22Rv1 (cell line): Measurements from ENCODE around the gene SIRPB1.

Experiments used
- ZFX ChIP-seq: fragments of 450-650 bp; IDR thresholded peaks from 2 replicates; pipeline ENCODE4 v1.6.1; 2017; ENCODE audit warnings: antibody characterized with exemption, borderline replicate concordance
- TF ChIP-seq, protein P1 (sequence below): fragments of 450-650 bp; IDR thresholded peaks from 2 replicates; pipeline ENCODE4 v1.5.1; 2017; ENCODE audit warnings: mild to moderate bottlenecking

DNA sequence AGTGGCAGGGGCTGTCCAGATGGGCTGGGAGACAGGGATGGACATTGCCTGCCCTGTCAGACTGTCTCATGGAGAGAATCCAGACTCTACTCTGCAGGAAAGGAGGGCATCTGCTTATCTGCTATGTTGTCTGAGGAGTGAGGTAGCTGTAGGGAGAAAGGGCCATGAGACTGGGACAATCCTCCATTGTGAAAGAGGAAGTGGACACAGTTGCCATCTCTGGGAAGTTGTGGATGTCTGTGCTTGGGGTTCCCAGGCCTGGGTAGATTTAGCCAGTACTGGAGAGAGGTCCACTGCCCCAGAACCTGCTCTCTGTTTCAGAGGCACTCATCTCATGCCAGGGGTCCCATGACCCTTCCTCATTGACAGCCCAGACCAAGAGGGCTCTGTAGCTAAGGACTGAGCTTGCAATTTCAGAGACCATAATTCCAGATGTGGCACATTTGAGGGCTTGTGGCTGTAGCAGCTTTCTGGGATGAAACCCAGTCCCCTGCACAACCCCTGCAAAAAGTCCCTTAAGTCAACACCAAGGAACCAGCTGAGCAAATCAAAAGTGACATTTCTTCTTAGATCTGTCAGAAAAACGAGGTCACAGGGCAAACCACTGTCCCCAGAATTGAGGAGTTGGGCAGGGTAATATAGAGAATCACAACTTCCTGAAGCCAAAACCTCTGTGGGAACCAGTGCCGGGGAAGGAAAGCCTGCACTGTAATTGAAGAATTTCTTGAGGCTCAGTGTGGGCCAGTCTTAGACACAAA lies 41.9 kb upstream of the SIRPB1 start:
- TF ChIP-seq, protein P1, sequence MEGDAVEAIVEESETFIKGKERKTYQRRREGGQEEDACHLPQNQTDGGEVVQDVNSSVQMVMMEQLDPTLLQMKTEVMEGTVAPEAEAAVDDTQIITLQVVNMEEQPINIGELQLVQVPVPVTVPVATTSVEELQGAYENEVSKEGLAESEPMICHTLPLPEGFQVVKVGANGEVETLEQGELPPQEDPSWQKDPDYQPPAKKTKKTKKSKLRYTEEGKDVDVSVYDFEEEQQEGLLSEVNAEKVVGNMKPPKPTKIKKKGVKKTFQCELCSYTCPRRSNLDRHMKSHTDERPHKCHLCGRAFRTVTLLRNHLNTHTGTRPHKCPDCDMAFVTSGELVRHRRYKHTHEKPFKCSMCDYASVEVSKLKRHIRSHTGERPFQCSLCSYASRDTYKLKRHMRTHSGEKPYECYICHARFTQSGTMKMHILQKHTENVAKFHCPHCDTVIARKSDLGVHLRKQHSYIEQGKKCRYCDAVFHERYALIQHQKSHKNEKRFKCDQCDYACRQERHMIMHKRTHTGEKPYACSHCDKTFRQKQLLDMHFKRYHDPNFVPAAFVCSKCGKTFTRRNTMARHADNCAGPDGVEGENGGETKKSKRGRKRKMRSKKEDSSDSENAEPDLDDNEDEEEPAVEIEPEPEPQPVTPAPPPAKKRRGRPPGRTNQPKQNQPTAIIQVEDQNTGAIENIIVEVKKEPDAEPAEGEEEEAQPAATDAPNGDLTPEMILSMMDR: no peak
- no peak for TF ChIP-seq ZFX
